HG02943 (cell line): ENCODE results near the gene HERC3.

Experiments
- ATAC-seq: cut with Tn5 transposase; IDR thresholded peaks from one replicate; pipeline ENCODE4 v1.9.1; 2021; ENCODE audit warnings: mild to moderate bottlenecking, low read depth, moderate library complexity; ENCODE audit not compliant: unreplicated experiment

HERC3 gene

DNA sequence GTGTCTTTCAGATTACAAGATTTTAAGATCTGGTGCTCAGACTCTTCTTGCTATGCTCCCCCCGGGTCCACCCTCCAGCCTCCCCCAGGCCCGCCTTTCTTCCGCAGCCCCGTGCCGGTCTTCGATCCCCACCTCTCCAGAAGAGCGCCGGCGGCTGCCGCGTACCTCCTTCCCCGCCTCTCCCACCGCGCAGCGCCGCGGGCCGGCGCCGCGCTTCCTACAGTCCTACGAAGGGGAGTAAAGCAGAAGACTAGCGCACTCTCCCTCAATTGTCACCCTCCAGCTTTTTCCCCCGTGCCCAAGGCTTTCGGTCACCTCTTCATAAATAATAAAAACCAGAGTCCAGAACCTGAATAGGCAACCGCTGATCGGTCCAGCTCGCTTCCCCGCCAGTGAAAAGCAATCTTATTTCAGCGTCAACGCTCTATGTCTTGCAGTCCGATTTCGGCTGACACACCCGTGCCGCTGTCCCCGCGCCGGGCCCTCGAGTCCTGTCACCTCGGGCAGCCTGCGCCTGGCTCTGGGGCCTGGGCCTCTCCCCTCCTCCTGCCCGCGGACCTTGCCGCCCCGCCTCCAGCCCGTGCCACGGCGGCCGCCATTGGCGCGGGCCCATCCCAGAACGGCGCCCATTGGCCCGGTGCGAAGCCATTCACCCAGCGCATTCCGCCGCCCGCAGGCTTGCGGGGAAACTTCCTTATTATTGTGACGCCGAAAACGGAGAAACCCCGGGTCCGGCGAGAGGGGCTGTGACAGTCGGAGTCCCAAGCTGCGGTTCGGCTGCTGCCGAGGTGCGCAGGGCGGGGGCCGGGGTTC is at the start of gene HERC3:
HERC3 (plus strand) TSS at position 694 of the 813 bp plus-strand sequence. CDS start 13,344 bp downstream, outside the sequence.
- peak; percentile 99 for ATAC-seq

GRCh38 chr4:88549815-88550214 is 42.5 kb upstream of the HERC3 start:
- ATAC-seq, result no peak

DNA sequence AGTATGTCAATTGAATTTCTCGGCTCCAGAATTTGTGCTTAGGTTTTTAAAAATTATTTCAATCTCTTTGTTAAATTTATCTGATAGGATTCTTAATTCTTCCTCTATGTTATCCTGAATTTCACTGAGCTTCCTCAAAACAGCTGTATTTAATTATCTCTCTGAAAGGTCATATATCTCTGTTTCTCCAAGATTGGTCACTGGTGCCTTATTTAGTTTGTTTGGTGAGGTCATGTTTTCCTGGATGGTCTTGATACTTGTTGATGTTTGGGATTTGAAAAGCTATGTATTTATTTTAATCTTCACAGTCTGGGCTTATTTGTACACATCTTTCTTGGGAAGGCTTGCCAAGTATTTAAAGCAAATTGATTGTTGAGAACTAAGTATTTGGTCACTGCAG is 24.7 kb upstream of the HERC3 start:
- ATAC-seq, result no peak

- no peak for ATAC-seq
Measured at GRCh38 chr4:88570001-88570400, 22.3 kb upstream of the HERC3 start.

- no peak for ATAC-seq
Measured at GRCh38 chr4:88573276-88573980, 18.9 kb upstream of the HERC3 start.

- no peak for ATAC-seq
Measured at GRCh38 chr4:88573995-88574394, 18.3 kb upstream of the HERC3 start.

- no peak for ATAC-seq
Measured at GRCh38 chr4:88575186-88575585, 17.1 kb upstream of the HERC3 start.

GRCh38 chr4:88582493-88582892 is 9.8 kb upstream of the HERC3 start:
- ATAC-seq, result no peak

GRCh38 chr4:88583631-88584470 is 8.4 kb upstream of the HERC3 start:
- ATAC-seq, result no peak

DNA sequence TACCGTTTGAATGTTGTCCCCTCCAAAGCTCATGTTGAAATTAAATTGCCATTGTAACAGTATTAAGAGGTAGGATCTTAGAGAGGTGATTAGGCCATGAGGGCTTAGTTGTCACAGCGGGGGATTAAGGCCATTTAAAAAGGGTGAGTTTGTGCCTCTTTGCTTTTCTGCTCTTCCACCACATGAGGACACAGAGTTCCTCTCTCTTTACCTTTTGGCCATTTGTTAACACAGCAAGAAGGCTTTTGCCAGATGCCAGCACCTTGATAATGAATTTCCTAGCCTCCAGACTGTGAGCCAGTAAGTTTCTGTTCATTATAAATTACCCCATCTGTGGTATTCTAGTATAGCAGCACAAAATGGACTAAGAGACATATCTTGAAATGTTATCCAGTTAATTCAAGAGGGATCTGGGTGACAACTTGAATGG is 7.8 kb upstream of the HERC3 start:
- no peak for ATAC-seq

DNA sequence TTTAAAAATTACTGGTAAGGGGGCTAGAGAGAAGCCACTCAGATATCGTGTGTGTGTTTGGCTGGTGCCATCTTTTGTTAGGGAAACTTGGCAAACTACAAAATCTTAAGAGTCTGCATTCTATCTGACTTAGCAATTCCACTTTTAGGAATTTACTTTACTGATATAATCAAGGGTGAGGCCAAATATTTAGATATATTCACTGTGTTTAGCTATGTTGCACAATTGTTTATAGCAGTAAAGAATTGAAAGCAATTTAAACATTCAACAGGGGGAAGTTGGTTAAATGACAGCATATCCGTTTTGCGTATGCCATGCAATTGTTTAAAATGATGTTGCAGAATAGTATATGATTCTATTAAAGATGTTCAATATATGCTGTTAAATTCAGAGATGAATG is 6.4 kb upstream of the HERC3 start:
- no peak for ATAC-seq

DNA sequence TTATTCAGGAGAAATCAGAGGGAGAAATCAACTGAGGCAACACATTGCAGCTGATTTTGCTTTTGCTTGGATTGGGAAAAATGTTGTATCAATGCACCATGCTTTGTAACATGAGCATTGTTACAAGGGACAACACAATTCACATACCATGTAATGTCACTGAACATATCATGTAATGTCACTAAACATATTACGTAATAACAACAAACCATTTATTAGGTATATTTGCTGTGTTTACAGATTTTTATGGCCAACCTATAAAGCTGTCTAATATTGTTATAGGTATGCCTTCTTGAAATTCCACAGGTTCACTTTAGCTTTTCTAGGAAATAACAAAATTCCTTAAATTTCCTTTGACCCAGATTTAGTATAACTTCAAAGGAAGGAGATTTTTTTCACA is 5.0 kb upstream of the HERC3 start:
- ATAC-seq, result no peak

DNA sequence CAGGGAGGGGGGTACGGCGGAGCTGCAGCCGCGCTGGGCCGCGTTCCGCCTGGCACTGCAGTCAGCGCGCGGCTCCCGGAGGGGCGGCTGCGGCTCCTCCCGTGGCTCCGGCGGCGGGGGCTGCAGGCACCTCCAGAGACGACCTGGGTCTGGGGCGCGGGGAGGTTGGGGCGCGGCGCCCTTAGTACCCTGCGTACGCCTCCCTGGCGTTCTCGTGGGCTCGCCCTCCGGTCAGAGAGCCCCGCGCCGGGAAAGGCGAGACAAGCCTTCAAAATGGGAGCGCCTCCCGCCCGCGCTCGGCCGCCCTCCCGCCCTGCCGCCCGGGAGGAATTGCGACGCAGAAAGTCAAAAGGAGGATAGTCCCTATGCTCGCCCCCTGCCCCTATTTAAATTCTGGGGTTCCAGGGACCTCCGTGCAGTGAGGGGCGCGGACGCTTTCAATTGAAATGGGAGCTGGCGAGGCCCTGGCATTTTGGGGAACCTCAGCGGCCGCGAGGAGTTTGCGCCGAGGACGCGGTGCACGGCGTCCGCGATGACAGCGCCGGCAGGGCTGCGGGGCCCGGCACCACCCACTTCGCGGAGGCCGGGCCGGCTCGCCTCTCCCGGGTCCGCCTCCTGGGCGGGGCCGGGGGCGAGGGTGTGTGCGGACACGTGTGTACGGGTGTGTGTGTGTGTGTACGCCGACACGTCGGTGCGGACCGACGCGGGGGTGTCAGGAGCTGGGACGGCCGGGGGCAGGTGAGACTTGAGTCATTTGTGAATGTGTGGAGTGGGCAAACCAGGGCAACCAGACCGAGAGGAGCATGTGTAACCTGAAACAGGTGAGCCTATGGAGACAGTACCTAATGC is 544 bp downstream of the HERC3 start:
- ATAC-seq, result peak; percentile 74

- ATAC-seq, result no peak
Measured at GRCh38 chr4:88597970-88598660, 5.8 kb downstream of the HERC3 start.

GRCh38 chr4:88599298-88599697 is 7.0 kb downstream of the HERC3 start:
- no peak for ATAC-seq

- ATAC-seq, result no peak
Measured at GRCh38 chr4:88599714-88600113, 7.4 kb downstream of the HERC3 start.

- ATAC-seq, result no peak
Measured at GRCh38 chr4:88600176-88600838, 8.0 kb downstream of the HERC3 start.

DNA sequence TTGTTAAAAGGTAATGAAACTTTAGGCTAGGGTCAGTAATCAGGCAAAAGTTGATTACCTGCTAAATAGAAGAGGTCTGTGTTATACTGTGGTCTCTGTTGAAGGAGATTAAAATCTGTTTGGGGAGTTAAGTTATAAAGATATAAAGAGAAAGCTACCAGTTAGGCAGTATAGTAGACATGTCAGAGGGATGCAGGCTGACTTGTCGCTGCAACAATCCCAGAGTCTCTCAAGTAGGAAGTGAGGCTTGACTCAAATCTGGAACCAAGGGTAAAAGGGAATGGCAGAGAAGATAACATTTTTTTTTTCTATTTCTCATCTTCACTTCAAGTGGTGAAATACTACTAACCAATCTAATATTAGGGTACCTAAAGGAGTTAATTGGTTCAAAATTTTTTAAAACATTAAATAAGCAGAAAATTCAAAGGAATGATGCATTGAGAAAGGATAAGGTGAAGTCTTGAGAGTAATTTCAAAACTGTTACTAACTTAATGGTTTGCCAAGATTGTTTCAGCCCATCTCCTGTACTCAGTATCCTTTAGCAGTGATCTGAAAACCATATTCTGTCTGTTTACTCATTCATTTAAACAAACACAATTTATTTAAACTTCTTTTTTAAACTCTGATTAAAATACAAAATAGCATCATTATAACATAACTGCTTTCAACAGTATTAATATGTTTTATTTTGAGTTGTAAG is 12.8 kb downstream of the HERC3 start:
- ATAC-seq, result no peak
